Calu3 (cell line): Measurements from ENCODE around the gene THUMPD2. TPM values are rescaled to one million over a fixed set of nuclear protein-coding genes. Genes with fewer than 3 reads are reported as not detected.

Source experiments
- Bru-seq: library from RNA; stranded (reverse); fragments of 400-500 nt; gene quantifications from one replicate; lab custom pipeline; 2021; lab: Mats Ljungman, UMichigan
- BruChase-seq, 2 experiments: library from RNA; stranded (reverse); fragments of 400-500 nt; gene quantifications; one replicate each; lab custom pipeline; 2021; lab: Mats Ljungman, UMichigan
- BruUV-seq: library from RNA; stranded (reverse); fragments of 400-500 nt; replicated peaks from 2 replicates; lab custom pipeline; 2021; lab: Mats Ljungman, UMichigan
- CTCF ChIA-PET: fragments of 300-600 bp; sonication (Branson Sonifier 250); formaldehyde crosslinking; loops from one replicate; lab custom pipeline; 2022; ENCODE audit warnings: antibody characterized with exemption; lab: Charles Lee
- DNase-seq: peaks from one replicate; pipeline ENCODE4 v3.0.0; 2022
- H3K27ac Mint-ChIP-seq: one replicate; pipeline ENCODE4 v1.8.0; 2022; ENCODE audit warnings: mixed read lengths; ENCODE audit not compliant: unreplicated experiment
- H3K27me3 Mint-ChIP-seq: one replicate; pipeline ENCODE4 v1.8.0; 2022; ENCODE audit warnings: mixed read lengths; ENCODE audit not compliant: unreplicated experiment
- H3K36me3 Mint-ChIP-seq: one replicate; pipeline ENCODE4 v1.8.0; 2022; ENCODE audit warnings: mild to moderate bottlenecking, moderate library complexity, mixed read lengths; ENCODE audit not compliant: insufficient read depth, unreplicated experiment
- H3K4me1 Mint-ChIP-seq: one replicate; pipeline ENCODE4 v1.8.0; 2022; ENCODE audit warnings: mild to moderate bottlenecking, low read depth, mixed read lengths; ENCODE audit not compliant: unreplicated experiment
- H3K4me3 Mint-ChIP-seq: one replicate; pipeline ENCODE4 v1.8.0; 2022; ENCODE audit warnings: mild to moderate bottlenecking, low read depth, moderate library complexity, mixed read lengths; ENCODE audit not compliant: unreplicated experiment
- H3K9me3 Mint-ChIP-seq: one replicate; pipeline ENCODE4 v1.8.0; 2022; ENCODE audit warnings: low read depth, mixed read lengths; ENCODE audit not compliant: unreplicated experiment
- CTCF ChIP-seq: fragments of 200-600 bp; IDR thresholded peaks from one replicate; pipeline ENCODE4 v1.8.0; 2022; ENCODE audit warnings: antibody characterized with exemption; ENCODE audit not compliant: unreplicated experiment
- intact Hi-C: fragments of 100-400 bp; cut with micrococcal nuclease; formaldehyde crosslinking; loops from one replicate; pipeline ENCODE4 v1.10.0; 2022; ENCODE audit not compliant: unreplicated experiment
- long read RNA-seq: library from polyadenylated mRNA; stranded (forward); transcript quantifications from one replicate; pipeline ENCODE4 v2.0.0, GENCODE V29; 2022
- total RNA-seq: library from RNA; stranded (reverse); gene quantifications from 2 replicates; pipeline ENCODE4 v1.2.3, GENCODE V29; 2022

The THUMPD2 gene
- total RNA-seq: 13.4 and 16.7 TPM in 2 replicates
- Bru-seq, nascent RNA: percentile 92 among the genes with signal in this experiment
- percentile 57 among the genes with signal in this experiment for BruChase-seq, experiment 1, labeled RNA remaining after a 6-hour chase
- percentile 62 among the genes with signal in this experiment for BruChase-seq, experiment 2, labeled RNA remaining after a 2-hour chase
- long read RNA-seq, transcript THUMPD2-204 (10 exons, 1,970 nt): major isoform, 23 of 38 reads
- long read RNA-seq, partial matches to known transcripts: 3 of 38 reads
- long read RNA-seq, other reads (novel, unspliced or antisense): 10 of 38 reads

- peak within 1 kb of the TSS; percentile 89 for H3K4me3 Mint-ChIP-seq
- peak within 1 kb of the TSS; percentile 94 for H3K27ac Mint-ChIP-seq
- CTCF ChIA-PET: no interaction called here
- peaks cover 39% of the 10 kb centered on the region for H3K36me3 Mint-ChIP-seq
- H3K9me3 Mint-ChIP-seq: no peaks in the 10 kb centered on the region
- intact Hi-C loops: no loop called here
- peak; percentile 78 for DNase-seq
- H3K27me3 Mint-ChIP-seq: no peaks in the 10 kb centered on the region
- no TSS peak for BruUV-seq
- no peak for TF ChIP-seq CTCF
- peaks cover 32% of the 10 kb centered on the region for H3K4me1 Mint-ChIP-seq
Measured at GRCh38 chr2:39778775-39779340, at the start of gene THUMPD2. Gene THUMPD2 (minus strand): TSS chr2:39779258. CDS start chr2:39779239, 19 bp downstream.

GRCh38 chr2:39821871-39822270 lies 42.8 kb upstream of the THUMPD2 start:
- no peaks in the 10 kb centered on the region for H3K4me1 Mint-ChIP-seq
- no peak overlapping the region for H3K27ac Mint-ChIP-seq
- H3K27me3 Mint-ChIP-seq: peaks cover 9% of the 10 kb centered on the region
- BruUV-seq: no TSS peak
- no peak for DNase-seq
- CTCF ChIA-PET: interaction anchor here (0.6 kb wide), 2 partner anchors 39 to 1680 kb away, joined by 5 to 6 read pairs; no protein-coding TSS in a partner anchor
- no peaks in the 10 kb centered on the region for H3K9me3 Mint-ChIP-seq
- intact Hi-C loops: no loop called here
- TF ChIP-seq CTCF: no peak
- no peak overlapping the region for H3K4me3 Mint-ChIP-seq
- no peaks in the 10 kb centered on the region for H3K36me3 Mint-ChIP-seq

GRCh38 chr2:39816845-39817244 lies 37.8 kb upstream of the THUMPD2 start:
- Mint-ChIP-seq H3K4me1 (no peaks in the 10 kb centered on the region), H3K4me3 (no peak overlapping the region), H3K36me3 (no peaks in the 10 kb centered on the region), H3K9me3 (no peaks in the 10 kb centered on the region), H3K27ac (no peak overlapping the region), H3K27me3 (peaks cover 51% of the 10 kb centered on the region)
- no peak for DNase-seq
- TF ChIP-seq CTCF: no peak
- CTCF ChIA-PET: interaction anchor here (1.0 kb wide), 1 partner anchor 800 kb away, joined by 3 read pairs; no protein-coding TSS in a partner anchor
- intact Hi-C loops: no loop called here
- BruUV-seq: no TSS peak

GRCh38 chr2:39816428-39816827 lies 37.4 kb upstream of the THUMPD2 start:
- CTCF ChIA-PET: interaction anchor here (1.0 kb wide), 1 partner anchor 799 kb away, joined by 3 read pairs; no protein-coding TSS in a partner anchor
- Mint-ChIP-seq H3K27ac (no peak overlapping the region), H3K27me3 (peaks cover 55% of the 10 kb centered on the region), H3K4me3 (no peak overlapping the region), H3K9me3 (peaks cover under 1% of the 10 kb centered on the region), H3K4me1 (no peaks in the 10 kb centered on the region), H3K36me3 (no peaks in the 10 kb centered on the region)
- no TSS peak for BruUV-seq
- intact Hi-C loops: no loop called here
- no peak for DNase-seq
- TF ChIP-seq CTCF: no peak
